CD14-positive monocyte (primary cell): Measurements from ENCODE around the gene GRID1. TPM values are rescaled to one million over a fixed set of nuclear protein-coding genes. Genes with fewer than 3 reads are reported as not detected.

Experiments used
- DNase-seq, 3 donors: peaks; one replicate each; pipeline ENCODE4 v3.0.0-alpha.2; 2011 to 2022
- H2AFZ ChIP-seq: 2 replicates; pipeline ENCODE4 v1.6.0; 2012; ENCODE audit warnings: mild to moderate bottlenecking, low read depth, low read length, inconsistent platforms; ENCODE audit not compliant: insufficient read depth, poor library complexity, severe bottlenecking
- H3K27ac ChIP-seq, 2 donors: 1 replicate in 1 of 2; 2 replicates in 1 of 2; pipeline ENCODE4 v1.5.1; 2012 to 2013; ENCODE audit warnings: low read length in 2 of 2, control low read depth in 1 of 2, inconsistent platforms in 1 of 2, low read depth in 1 of 2, mild to moderate bottlenecking in 1 of 2
- H3K27me3 ChIP-seq, 2 donors: one replicate each; pipeline versions ENCODE4 v1.6.0 to v1.6.1; 2011 to 2013; ENCODE audit warnings: low read length in 2 of 2; ENCODE audit not compliant: control insufficient read depth in 2 of 2, insufficient read depth in 2 of 2
- H3K36me3 ChIP-seq, 2 donors: replicated peaks in 1 of 2; 1 replicate in 1 of 2; 2 replicates in 1 of 2; pipeline versions ENCODE4 v1.5.1 to v1.6.1; 2012 to 2013; ENCODE audit warnings: low read length in 2 of 2, control low read depth in 1 of 2, inconsistent platforms in 1 of 2, mild to moderate bottlenecking in 1 of 2; ENCODE audit not compliant: insufficient read depth in 2 of 2, control insufficient read depth in 1 of 2
- H3K4me1 ChIP-seq, 2 donors: 1 replicate in 1 of 2; 2 replicates in 1 of 2; pipeline versions ENCODE4 v1.5.1 to v1.6.1; 2012 to 2013; ENCODE audit warnings: low read length in 2 of 2, control low read depth in 1 of 2, inconsistent platforms in 1 of 2, mild to moderate bottlenecking in 1 of 2, moderate library complexity in 1 of 2; ENCODE audit not compliant: insufficient read depth in 2 of 2, control insufficient read depth in 1 of 2
- H3K4me2 ChIP-seq: replicated peaks from 2 replicates; pipeline ENCODE3; 2012; ENCODE audit warnings: low read length, moderate library complexity, mild to moderate bottlenecking; ENCODE audit not compliant: poor library complexity, severe bottlenecking; ENCODE audit errors: extremely low read depth
- H3K4me3 ChIP-seq, 3 experiments: fragments of 200-600 bp in 1 of 3; sonication (generic) in 1 of 3; replicated peaks in 1 of 3; 1 replicate in 2 of 3; 2 replicates in 1 of 3; pipeline ENCODE4 v1.5.1; 2011 to 2013; ENCODE audit warnings: low read length in 3 of 3, mild to moderate bottlenecking in 3 of 3, control low read depth in 2 of 3, low read depth in 2 of 3, inconsistent platforms in 1 of 3, moderate library complexity in 1 of 3
- H3K79me2 ChIP-seq: 2 replicates; pipeline ENCODE4 v1.6.0; 2012; ENCODE audit warnings: mild to moderate bottlenecking, control low read depth, inconsistent platforms, low read length, moderate library complexity; ENCODE audit not compliant: insufficient read depth
- H3K9ac ChIP-seq: 2 replicates; pipeline ENCODE4 v1.6.0; 2017; ENCODE audit warnings: low read length, mild to moderate bottlenecking; ENCODE audit not compliant: insufficient read depth, poor library complexity, severe bottlenecking
- H3K9me3 ChIP-seq, 2 donors: replicated peaks in 1 of 2; 1 replicate in 1 of 2; 2 replicates in 1 of 2; pipeline versions ENCODE4 v1.5.1 to v1.6.1; 2012 to 2013; ENCODE audit warnings: low read length in 2 of 2, control low read depth in 1 of 2; ENCODE audit not compliant: control insufficient read depth in 1 of 2, insufficient read depth in 1 of 2
- H4K20me1 ChIP-seq: 2 replicates; pipeline ENCODE4 v1.6.0; 2012; ENCODE audit warnings: mild to moderate bottlenecking, low read length, control low read depth, moderate library complexity; ENCODE audit not compliant: insufficient read depth
- H3K27ac Mint-ChIP-seq, 7 donors: one replicate each; pipeline ENCODE4 v1.8.0; 2020; ENCODE audit warnings: mild to moderate bottlenecking in 7 of 7, mixed read lengths in 7 of 7, moderate library complexity in 6 of 7, inconsistent platforms in 2 of 7
- H3K27me3 Mint-ChIP-seq, 3 donors: one replicate each; pipeline ENCODE4 v1.8.0; 2021 to 2022; ENCODE audit warnings: low read depth in 3 of 3, mild to moderate bottlenecking in 3 of 3, mixed read lengths in 3 of 3, moderate library complexity in 3 of 3, inconsistent platforms in 1 of 3
- H3K36me3 Mint-ChIP-seq, 2 donors: one replicate each; pipeline ENCODE4 v1.8.0; 2020; ENCODE audit warnings: mixed read lengths in 2 of 2, inconsistent platforms in 1 of 2, mild to moderate bottlenecking in 1 of 2
- H3K4me1 Mint-ChIP-seq: one replicate; pipeline ENCODE4 v1.8.0; 2020; ENCODE audit warnings: mild to moderate bottlenecking, mixed read lengths
- H3K4me3 Mint-ChIP-seq, 2 donors: one replicate each; pipeline ENCODE4 v1.8.0; 2020; ENCODE audit warnings: mild to moderate bottlenecking in 2 of 2, mixed read lengths in 2 of 2, moderate library complexity in 1 of 2
- H3K9me3 Mint-ChIP-seq, 7 donors: one replicate each; pipeline ENCODE4 v1.8.0; 2020 to 2022; ENCODE audit warnings: mixed read lengths in 7 of 7, mild to moderate bottlenecking in 6 of 7, moderate library complexity in 6 of 7, inconsistent platforms in 2 of 7
- CTCF ChIP-seq: fragments of 200-600 bp; IDR thresholded peaks from one replicate; pipeline ENCODE4 v1.8.0; 2022; ENCODE audit warnings: antibody characterized with exemption, mild to moderate bottlenecking
- WGBS: methylation state at CpG from one replicate; pipeline ENCODE4 v1.1.5; 2013; ENCODE audit warnings: missing lambda C conversion rate; ENCODE audit not compliant: insufficient coverage; 5-methylcytosine and 5-hydroxymethylcytosine counted together
- intact Hi-C, 2 donors: fragments of 100-400 bp; cut with micrococcal nuclease; formaldehyde crosslinking; loops; one replicate each; pipeline versions ENCODE4 v1.15.0 to v1.15.1; 2023
- polyA plus RNA-seq, 3 donors: library from polyadenylated mRNA; depleted of rRNA in 1 of 3; unstranded in 2 of 3; stranded (reverse) in 1 of 3; fragments of 300-500 nt in 2 of 3; fragments of >200 nt in 1 of 3; fragmentation: Illumina TruSeq in 2 of 3; gene quantifications; 1 replicate in 2 of 3; 2 replicates in 1 of 3; pipeline ENCODE4 v1.2.3, GENCODE V29; 2012 to 2021

GRID1 gene
- polyA plus RNA-seq, 3 donors = not detected

GRCh38 chr10:86329093-86329710 lies 37.4 kb downstream of the GRID1 start:
- 84% methylated on average over 4 of the region's 7 CpGs for WGBS
- H3K27ac Mint-ChIP-seq = no peak overlapping the region
- Histone ChIP-seq H3K36me3 (no peaks in the 10 kb centered on the region), H3K4me2 (no peak overlapping the region), H2AFZ (no peak overlapping the region), H3K4me1 (no peaks in the 10 kb centered on the region), H3K27me3 (no peaks in the 10 kb centered on the region), H4K20me1 (no peaks in the 10 kb centered on the region), H3K9ac (no peak overlapping the region), H3K27ac (no peak overlapping the region), H3K9me3 (no peaks in the 10 kb centered on the region), H3K4me3 (no peak overlapping the region), H3K79me2 (no peaks in the 10 kb centered on the region)
- intact Hi-C loops = no loop called here
- H3K9me3 Mint-ChIP-seq = no peaks in the 10 kb centered on the region
- no peak for TF ChIP-seq CTCF
- no peak for DNase-seq
- H3K36me3 Mint-ChIP-seq = no peaks in the 10 kb centered on the region
- H3K4me3 Mint-ChIP-seq = no peak overlapping the region
- H3K4me1 Mint-ChIP-seq = no peaks in the 10 kb centered on the region
- H3K27me3 Mint-ChIP-seq = peaks cover 5 to 20% (median 14%) of the 10 kb centered on the region in 3 donors

GRCh38 chr10:86327954-86328725 lies 38.5 kb downstream of the GRID1 start:
- TF ChIP-seq CTCF = no peak
- H2AFZ ChIP-seq = no peak overlapping the region
- H3K36me3 ChIP-seq = no peaks in the 10 kb centered on the region
- 94% methylated on average over 6 of the region's 7 CpGs for WGBS
- no peak overlapping the region for H3K4me3 Mint-ChIP-seq
- H4K20me1 ChIP-seq = no peaks in the 10 kb centered on the region
- no peaks in the 10 kb centered on the region for H3K79me2 ChIP-seq
- no peaks in the 10 kb centered on the region for H3K36me3 Mint-ChIP-seq
- no peak overlapping the region for H3K27ac ChIP-seq
- no peak overlapping the region for H3K27ac Mint-ChIP-seq
- H3K4me1 ChIP-seq = no peaks in the 10 kb centered on the region
- H3K4me3 ChIP-seq = no peak overlapping the region
- H3K27me3 Mint-ChIP-seq = peaks cover 5 to 24% (median 14%) of the 10 kb centered on the region in 3 donors
- no peaks in the 10 kb centered on the region for H3K9me3 Mint-ChIP-seq
- H3K27me3 ChIP-seq = no peaks in the 10 kb centered on the region
- DNase-seq = no peak
- H3K4me1 Mint-ChIP-seq = no peaks in the 10 kb centered on the region
- H3K9me3 ChIP-seq = no peaks in the 10 kb centered on the region
- intact Hi-C loops = no loop called here
- no peak overlapping the region for H3K9ac ChIP-seq
- H3K4me2 ChIP-seq = no peak overlapping the region
